ENCODE results near the gene ADD2. TPM values are rescaled to one million over a fixed set of nuclear protein-coding genes. Genes with fewer than 3 reads are reported as not detected.

Gene ADD2
- total RNA-seq, 2 donors from 2014 or later: 14.8 to 53.0 TPM

DNA sequence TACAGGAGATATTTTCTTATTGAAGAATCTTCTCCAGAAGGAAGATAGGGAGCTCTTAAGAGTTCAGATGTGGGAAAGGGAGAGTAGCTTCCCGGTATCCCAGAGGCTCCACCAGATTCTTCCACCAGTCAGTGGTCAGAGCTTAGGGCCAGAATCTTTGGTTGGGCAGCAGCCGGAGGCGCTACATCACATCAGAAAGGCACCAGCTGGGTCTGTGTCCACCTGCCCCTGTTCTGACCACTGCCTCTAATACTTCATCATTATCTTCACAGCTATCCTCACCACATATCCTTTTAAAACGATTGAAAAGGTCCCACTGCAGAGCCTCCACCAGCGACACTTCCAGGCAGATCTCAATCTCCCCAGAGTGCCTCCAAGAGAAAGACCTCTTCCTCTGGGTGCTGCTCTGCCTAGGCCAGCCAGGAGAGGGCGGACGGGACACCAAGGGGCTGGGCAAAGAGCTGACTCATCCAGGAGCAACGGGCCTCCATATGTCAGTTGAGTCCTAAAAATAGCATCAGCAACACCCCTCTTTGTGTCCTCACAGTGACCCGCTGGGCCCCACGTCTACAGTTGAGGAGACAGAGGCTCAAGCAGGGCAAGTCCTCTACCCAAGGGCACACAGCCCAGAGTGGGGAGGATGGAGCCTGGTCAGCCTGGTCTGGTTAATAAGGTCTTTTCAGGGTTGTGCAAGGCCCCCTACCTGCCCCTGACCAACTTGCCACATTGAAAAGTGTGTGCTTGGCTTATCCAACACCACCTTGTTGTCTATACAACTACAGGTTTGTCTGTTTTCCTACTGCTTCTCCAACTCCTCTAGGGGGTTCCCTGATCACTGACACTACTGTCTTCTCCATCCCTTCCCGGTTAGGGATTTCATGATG lies 81.2 kb downstream of the ADD2 start:
- Histone ChIP-seq H3K9me3 (ENCODE audit: control insufficient read depth, low read length) (no peaks in the 10 kb centered on the region), H3K4me1 (ENCODE audit: control insufficient read depth, insufficient read depth, low read length) (no peaks in the 10 kb centered on the region), H3K27me3 (ENCODE audit: control insufficient read depth, insufficient read depth, low read length, poor library complexity, severe bottlenecking) (no peaks in the 10 kb centered on the region), H3K4me3 (ENCODE audit: low read length) (no peak overlapping the region), H3K27ac (ENCODE audit: low read depth, low read length) (peak overlapping the region; percentile 49), H3K36me3 (ENCODE audit: control insufficient read depth, insufficient read depth, low read length) (no peaks in the 10 kb centered on the region), H3K9ac (ENCODE audit: extremely low read depth, low read length, poor library complexity, severe bottlenecking) (no peak overlapping the region)
- peaks cover 9% of the 10 kb centered on the region for H3K36me3 Mint-ChIP-seq (ENCODE audit: low read depth)
- DNase-seq: peak; percentile 94
- peaks cover 2% of the 10 kb centered on the region for H3K4me1 Mint-ChIP-seq
- WGBS, 2 experiments (ENCODE audit: insufficient coverage in 1 of 2, insufficient read length in 1 of 2): 48 to 69% methylated on average over 5 to 11 of the region's 11 CpGs
- no peak overlapping the region for H3K4me3 Mint-ChIP-seq
- TF ChIP-seq, protein P1, sequence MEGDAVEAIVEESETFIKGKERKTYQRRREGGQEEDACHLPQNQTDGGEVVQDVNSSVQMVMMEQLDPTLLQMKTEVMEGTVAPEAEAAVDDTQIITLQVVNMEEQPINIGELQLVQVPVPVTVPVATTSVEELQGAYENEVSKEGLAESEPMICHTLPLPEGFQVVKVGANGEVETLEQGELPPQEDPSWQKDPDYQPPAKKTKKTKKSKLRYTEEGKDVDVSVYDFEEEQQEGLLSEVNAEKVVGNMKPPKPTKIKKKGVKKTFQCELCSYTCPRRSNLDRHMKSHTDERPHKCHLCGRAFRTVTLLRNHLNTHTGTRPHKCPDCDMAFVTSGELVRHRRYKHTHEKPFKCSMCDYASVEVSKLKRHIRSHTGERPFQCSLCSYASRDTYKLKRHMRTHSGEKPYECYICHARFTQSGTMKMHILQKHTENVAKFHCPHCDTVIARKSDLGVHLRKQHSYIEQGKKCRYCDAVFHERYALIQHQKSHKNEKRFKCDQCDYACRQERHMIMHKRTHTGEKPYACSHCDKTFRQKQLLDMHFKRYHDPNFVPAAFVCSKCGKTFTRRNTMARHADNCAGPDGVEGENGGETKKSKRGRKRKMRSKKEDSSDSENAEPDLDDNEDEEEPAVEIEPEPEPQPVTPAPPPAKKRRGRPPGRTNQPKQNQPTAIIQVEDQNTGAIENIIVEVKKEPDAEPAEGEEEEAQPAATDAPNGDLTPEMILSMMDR (conservative IDR thresholded peaks at IDR 0.05): peak; percentile 84
- H3K27me3 Mint-ChIP-seq (ENCODE audit: insufficient read depth): no peaks in the 10 kb centered on the region
- no peaks in the 10 kb centered on the region for H3K9me3 Mint-ChIP-seq
- peak overlapping the region; percentile 5 for H3K27ac Mint-ChIP-seq

GRCh38 chr2:70685771-70686171 lies 82.2 kb downstream of the ADD2 start:
- no peaks in the 10 kb centered on the region for H3K36me3 ChIP-seq (ENCODE audit: control insufficient read depth, insufficient read depth, low read length)
- H3K9me3 ChIP-seq (ENCODE audit: control insufficient read depth, low read length): no peaks in the 10 kb centered on the region
- peaks cover 7% of the 10 kb centered on the region for H3K36me3 Mint-ChIP-seq (ENCODE audit: low read depth)
- no peak overlapping the region for H3K4me3 ChIP-seq (ENCODE audit: low read length)
- H3K9me3 Mint-ChIP-seq: no peaks in the 10 kb centered on the region
- H3K27me3 Mint-ChIP-seq (ENCODE audit: insufficient read depth): no peaks in the 10 kb centered on the region
- H3K27ac ChIP-seq (ENCODE audit: low read depth, low read length): peak overlapping the region; percentile 53
- peaks cover 2% of the 10 kb centered on the region for H3K4me1 Mint-ChIP-seq
- WGBS, 2 experiments (ENCODE audit: insufficient coverage in 1 of 2, insufficient read length in 1 of 2): 91 to 93% methylated on average over 4 to 6 of the region's 6 CpGs
- H3K9ac ChIP-seq (ENCODE audit: extremely low read depth, low read length, poor library complexity, severe bottlenecking): no peak overlapping the region
- TF ChIP-seq, protein P1 (conservative IDR thresholded peaks at IDR 0.05): no peak
- no peak overlapping the region for H3K27ac Mint-ChIP-seq
- H3K4me1 ChIP-seq (ENCODE audit: control insufficient read depth, insufficient read depth, low read length): no peaks in the 10 kb centered on the region
- DNase-seq: peak; percentile 37
- no peaks in the 10 kb centered on the region for H3K27me3 ChIP-seq (ENCODE audit: control insufficient read depth, insufficient read depth, low read length, poor library complexity, severe bottlenecking)
- no peak overlapping the region for H3K4me3 Mint-ChIP-seq

GRCh38 chr2:70684846-70685622 lies 83.0 kb downstream of the ADD2 start:
- Histone ChIP-seq H3K36me3 (ENCODE audit: control insufficient read depth, insufficient read depth, low read length) (no peaks in the 10 kb centered on the region), H3K4me1 (ENCODE audit: control insufficient read depth, insufficient read depth, low read length) (no peaks in the 10 kb centered on the region), H3K9ac (ENCODE audit: extremely low read depth, low read length, poor library complexity, severe bottlenecking) (no peak overlapping the region), H3K4me3 (ENCODE audit: low read length) (no peak overlapping the region), H3K27ac (ENCODE audit: low read depth, low read length) (no peak overlapping the region), H3K27me3 (ENCODE audit: control insufficient read depth, insufficient read depth, low read length, poor library complexity, severe bottlenecking) (no peaks in the 10 kb centered on the region), H3K9me3 (ENCODE audit: control insufficient read depth, low read length) (no peaks in the 10 kb centered on the region)
- H3K27ac Mint-ChIP-seq: no peak overlapping the region
- peak; percentile 3 for DNase-seq
- no peaks in the 10 kb centered on the region for H3K9me3 Mint-ChIP-seq
- H3K27me3 Mint-ChIP-seq (ENCODE audit: insufficient read depth): no peaks in the 10 kb centered on the region
- TF ChIP-seq, protein P1 (conservative IDR thresholded peaks at IDR 0.05): no peak
- H3K4me1 Mint-ChIP-seq: no peaks in the 10 kb centered on the region
- H3K4me3 Mint-ChIP-seq: no peak overlapping the region
- H3K36me3 Mint-ChIP-seq (ENCODE audit: low read depth): peaks cover 7% of the 10 kb centered on the region
- WGBS, 2 experiments (ENCODE audit: insufficient coverage in 1 of 2, insufficient read length in 1 of 2): 87 to 95% methylated on average over 3 to 4 of the region's 4 CpGs
